Hematopoietic multipotent progenitor cell treated with erythropoietin and hydrocortisone succinate and interleukin-3 and kit ligand, for 15 days (in vitro differentiated cells): ENCODE data around the gene RIPK1.
"Not testable (repeated sequence)": the region's sequence is repeated elsewhere in the genome, so short reads cannot be mapped to it uniquely, and the experiment has no call there.

Experiments used
- DNase-seq: peaks from one replicate; pipeline ENCODE4 v3.0.0-alpha.2; 2015; ENCODE audit warnings: low spot score

RIPK1 gene

GRCh38 chr6:3136292-3137011 lies 68.2 kb downstream of the RIPK1 start:
- no peak for DNase-seq

DNA sequence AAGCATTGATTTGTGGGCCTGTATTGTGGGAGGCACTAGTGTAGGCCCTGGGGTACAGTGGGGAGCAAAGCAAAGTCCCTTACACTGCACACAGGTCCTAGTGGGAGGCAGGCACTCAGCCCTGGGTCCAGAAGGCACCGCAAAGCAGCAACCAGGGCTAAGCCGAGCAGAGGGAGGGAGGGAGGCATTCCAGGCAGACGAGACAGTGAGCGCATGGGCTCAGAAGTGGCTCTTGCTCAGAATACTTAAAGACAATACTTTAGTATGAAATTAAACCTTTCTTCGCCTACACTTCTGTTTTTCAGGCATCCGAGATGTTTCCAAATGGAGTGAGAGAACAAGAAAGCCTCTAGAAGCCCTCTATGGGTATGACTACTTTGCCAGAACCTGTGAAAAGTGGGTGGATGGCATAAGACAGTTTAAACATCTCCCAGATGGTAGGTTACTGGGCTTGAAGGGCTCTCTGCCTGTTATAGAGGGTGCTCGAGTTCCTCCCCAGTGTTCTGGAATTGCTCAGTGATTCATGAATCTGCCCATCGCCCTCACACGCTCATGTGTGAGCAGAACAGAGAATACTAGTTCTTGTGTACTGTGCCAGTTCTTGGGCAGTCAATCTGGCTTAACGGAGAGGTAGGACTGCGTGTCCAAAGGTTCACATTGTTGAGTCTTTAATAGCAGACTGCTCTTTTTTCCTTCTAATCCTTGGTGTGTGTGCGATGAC lies 68.9 kb downstream of the RIPK1 start:
- DNase-seq = no peak

DNA sequence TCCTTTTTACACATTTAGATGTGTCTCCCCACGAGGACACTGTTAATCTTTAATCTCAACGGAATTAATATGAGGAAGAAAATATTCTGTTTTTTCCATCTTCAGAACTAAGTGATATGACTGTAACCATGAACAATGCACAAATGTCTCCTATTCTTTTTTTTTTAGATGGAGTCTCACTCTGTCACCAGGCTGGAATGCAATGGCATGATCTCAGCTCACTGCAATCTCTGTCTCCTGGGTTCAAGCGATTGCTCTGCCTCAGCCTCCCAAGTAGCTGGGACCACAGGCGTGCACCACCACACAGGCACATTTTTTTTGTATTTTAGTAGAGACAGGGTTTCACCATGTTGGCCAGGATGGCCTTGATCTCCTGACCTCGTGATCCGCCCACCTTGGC lies 69.6 kb downstream of the RIPK1 start:
- not testable (repeated sequence) for DNase-seq

DNA sequence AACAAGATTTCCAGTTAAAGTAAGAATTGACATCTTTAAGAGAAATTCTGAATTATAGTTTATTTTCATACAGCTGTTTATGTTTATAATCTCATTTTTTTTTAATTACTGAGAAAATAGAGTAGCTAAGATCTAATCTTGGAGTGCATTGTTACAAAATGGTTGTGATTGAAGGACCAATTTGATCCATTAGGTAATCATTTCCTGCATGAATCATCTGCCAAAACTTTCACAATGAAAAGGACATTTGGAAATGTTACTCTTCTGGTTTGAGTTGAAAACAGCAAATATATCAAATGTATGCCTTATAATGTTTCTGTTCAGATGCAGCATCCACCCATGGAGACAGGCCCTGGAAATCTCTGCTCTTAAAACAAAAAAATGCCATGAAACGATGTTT lies 70.0 kb downstream of the RIPK1 start:
- DNase-seq = no peak

DNA sequence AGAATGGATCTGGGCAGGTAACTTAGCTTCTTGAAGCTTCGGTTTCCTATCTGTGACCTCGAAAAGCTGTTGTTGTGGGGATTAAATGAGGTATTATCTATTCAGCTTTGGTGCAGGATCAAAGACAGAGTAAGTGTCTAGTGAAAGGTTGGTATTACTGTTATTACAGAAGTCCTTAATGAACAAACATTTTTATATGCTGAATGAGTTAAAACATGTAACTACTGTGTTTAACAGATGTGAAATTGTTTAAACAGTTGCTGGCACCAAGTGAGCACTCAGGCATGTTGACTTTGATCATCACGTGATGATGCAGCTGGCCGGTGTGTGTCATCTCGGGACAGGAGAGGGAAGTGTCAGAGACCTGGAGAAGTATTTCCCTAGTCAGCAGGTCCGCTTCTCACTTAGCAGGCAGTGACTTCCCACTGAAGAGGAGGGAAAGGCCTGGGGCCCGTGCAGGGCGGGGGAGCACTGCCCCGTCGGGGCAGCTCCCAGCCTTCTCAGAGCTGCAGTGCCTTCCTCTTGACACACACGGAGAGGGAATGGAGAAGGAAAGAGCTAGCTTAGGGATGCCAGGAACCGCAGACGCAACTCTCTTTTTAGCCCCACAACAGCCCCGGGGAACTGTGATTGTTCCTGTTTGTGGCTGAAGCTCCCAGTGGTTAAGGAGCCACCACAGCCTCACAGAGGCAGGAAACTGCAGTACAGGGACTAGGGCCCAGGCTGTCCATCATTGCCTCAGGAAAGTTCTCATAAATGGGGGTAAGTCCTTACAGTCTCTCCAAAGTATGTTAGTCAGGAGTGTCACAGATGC lies 71.0 kb downstream of the RIPK1 start:
- DNase-seq = no peak

DNA sequence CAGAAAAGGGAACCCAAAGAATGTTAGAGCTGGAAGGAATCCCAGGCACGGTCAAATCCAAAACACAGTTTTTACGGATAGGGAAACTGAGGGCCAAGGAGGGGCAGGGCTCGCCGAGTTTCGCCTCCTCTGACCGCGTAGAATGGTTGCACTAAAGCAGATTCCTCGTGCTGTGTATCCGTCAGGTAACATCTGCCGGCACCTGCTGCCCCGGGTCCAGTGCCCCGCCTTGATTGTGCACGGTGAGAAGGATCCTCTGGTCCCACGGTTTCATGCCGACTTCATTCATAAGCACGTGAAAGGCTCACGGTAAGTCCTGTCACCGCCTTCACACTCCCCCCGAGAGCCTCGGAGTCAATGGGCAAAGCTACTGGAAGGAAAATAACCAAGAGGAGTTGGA lies 71.9 kb downstream of the RIPK1 start:
- no peak for DNase-seq

- no peak for DNase-seq
Measured at GRCh38 chr6:3142536-3142935, 74.2 kb downstream of the RIPK1 start.

- DNase-seq = no peak
Measured at GRCh38 chr6:3143158-3143557, 74.9 kb downstream of the RIPK1 start.

DNA sequence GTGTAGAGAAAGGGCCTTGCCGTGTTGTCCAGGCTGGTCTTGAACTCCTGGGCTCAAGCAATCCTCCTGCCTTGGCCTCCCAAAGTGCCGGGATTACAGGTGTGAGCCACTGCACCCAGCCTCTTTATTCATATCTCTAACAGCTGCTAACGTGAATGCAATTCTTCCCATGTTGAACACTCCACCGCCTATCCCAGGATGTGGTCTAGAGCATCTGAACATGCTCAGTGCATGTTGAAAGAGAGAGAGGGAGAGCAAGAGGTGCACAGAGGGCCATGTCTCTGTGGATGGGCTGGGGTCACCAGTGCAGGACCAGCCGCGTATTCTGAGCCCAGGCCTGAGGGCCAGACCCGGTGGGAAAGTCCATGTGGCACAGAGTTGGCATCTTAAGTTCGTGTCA lies 76.3 kb downstream of the RIPK1 start:
- no peak for DNase-seq

GRCh38 chr6:3147914-3148757 lies 79.8 kb downstream of the RIPK1 start:
- no peak for DNase-seq

- no peak for DNase-seq
Measured at GRCh38 chr6:3151691-3152090, 83.4 kb downstream of the RIPK1 start.

DNA sequence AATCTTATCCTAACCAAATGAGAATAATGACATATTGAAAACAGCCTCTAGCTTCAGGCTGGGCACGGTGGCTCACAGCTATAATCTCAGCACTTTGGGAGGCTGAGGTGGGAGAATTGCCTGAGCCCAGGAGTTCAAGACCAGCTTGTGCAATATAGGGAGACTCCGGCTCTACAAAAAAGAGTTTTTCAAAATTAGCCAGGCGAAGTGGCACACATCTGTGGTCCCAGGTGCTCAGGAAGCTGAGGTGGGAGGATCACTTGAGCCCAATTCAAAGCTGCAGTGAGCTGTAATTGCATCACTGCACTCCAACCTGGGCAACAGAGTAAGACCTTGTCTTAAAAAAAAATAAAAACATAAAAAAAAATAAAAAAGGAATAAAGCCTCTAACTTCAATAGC lies 84.4 kb downstream of the RIPK1 start:
- DNase-seq = no peak

DNA sequence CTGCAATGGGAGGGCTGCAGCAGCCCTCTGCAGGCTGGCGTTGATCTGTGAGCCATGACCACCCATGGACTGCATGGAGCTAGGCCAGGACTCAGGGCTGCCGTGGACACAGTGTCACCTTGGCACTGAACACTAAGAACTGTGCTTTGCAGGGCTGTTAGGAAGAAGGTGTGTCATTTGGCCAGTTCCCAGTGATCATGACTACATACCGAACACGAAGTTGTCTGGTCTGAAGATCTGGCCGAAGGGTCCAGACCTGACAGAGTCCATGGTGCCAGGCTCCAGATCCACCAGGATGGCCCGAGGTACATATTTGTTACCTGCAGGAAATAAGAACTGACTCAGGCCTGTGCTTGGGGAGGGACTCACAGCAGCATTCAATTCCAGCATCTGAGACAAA lies 87.1 kb downstream of the RIPK1 start:
- DNase-seq = not testable (repeated sequence)

GRCh38 chr6:3156184-3157130 lies 88.2 kb downstream of the RIPK1 start:
- peak; percentile 72 for DNase-seq

DNA sequence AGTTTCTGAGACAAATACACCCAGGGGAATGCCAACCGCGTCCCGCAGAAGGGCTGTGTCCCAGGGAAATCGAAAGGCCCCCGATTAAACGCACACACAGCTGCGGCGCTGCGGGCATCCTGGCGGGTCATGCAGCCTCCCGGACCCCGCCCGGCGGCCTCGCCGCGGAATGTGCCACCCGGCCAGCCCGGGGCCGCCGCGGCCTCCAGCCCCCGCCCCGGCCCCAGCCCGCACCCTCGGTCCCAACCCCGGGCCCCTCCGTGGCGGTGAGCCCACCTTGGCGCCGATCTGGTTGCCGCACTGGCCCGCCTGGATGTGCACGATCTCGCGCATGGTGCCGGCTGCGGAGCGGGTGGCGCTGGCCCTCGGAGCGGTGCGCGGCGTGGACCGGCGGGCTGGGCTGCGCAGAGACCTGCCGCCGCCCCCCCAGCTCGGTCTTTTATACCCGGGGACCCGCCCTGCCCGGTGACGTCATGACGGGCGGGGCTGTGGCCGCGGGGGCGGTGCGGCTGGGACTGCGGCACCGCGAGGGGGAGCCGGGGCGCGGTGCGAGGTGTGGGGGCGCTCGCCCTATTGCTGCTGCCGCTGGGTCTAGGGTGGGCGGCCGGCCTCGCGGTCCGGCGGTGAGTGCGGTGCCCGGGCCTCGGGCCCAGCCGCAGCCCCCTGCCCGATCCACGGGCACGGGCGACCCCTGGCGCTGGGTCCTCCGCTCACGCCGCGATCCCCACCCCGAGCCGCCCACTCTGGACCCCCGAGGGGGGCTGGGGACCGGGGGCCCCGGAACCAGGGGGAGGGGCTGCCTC lies 89.0 kb downstream of the RIPK1 start, which contains the start of gene TUBB2A:
TSS of gene TUBB2A (minus strand) at position 414 of the 803 bp plus-strand sequence. CDS start at position 333, 81 bp downstream.
- DNase-seq = peak; percentile 90

GRCh38 chr6:3159805-3160781 lies 91.8 kb downstream of the RIPK1 start:
- DNase-seq = peak; percentile 90

DNA sequence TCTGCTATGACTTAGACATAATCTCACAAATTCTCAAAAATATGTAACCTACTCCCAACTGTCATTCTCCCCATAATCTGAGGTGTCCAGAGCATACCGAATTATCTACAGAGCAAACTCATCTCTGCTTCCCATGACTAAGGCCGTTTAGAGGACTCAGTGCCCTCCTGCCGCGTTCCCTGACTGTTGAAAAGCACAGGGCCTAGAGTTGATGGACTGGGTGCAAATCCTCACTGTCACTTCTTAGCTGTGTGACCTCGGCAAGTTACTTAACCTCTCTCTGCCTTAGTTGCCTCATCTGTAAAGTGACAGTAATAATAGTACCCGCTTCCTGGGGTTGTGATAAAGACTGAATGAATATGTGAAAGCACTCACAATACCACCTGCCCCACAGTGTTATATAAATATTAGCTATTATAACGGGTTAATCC lies 93.8 kb downstream of the RIPK1 start:
- peak; percentile 70 for DNase-seq

DNA sequence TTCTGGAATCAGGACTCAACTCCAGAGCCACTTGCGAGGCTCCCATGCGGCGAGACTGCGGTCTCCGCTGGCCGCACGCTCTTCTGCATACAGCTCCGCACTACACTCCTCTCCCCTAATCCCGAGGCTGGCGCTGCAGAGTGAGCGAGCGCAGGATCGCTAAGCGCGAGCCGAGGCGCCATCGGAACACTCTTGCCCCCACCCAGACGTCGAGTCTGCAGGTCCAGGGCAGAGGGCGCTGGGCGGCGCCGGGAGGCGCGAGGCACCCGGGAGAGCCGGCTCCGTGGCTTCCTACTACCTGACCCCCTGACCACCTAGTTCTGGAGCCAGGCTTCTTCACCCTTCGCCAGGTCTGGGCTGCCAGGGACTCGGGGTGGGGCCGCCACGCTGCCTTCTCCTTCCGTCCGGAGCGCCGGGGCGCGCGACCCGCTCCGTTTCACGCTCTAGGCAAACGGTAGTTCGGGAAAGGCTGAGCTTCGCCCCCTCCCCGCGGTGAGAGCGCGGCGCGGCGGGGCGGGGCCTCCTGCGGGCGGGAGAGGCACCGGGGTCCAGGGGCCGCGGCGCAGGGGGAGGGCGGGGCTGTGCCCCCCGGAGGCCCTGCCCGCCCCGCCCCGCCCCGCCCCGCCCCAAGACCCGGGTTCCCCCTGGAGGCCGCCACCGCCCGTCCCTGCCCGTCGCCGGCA lies 94.4 kb downstream of the RIPK1 start:
- peak; percentile 58 for DNase-seq
